ENCODE data around the gene PARD3B.

Gene PARD3B

DNA sequence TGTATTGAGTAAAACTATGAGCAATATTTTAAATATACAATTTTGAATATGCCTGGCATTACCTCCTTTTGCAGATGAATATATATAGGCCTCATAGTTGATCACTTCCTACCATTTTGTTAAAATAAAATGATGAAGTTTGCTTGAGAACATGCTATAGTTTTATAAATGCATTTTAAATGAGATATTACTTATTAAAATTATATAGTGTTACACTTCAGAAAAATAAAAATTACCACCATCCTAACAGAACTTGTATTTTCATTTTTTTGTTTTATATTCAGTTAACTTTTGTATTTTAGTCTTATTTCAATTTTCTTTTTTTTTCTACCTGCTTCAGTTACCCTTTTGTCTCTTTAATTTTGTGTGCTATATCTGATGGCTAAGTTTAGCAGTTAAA lies 426.9 kb downstream of the PARD3B start:
- DNase-seq: no peak

DNA sequence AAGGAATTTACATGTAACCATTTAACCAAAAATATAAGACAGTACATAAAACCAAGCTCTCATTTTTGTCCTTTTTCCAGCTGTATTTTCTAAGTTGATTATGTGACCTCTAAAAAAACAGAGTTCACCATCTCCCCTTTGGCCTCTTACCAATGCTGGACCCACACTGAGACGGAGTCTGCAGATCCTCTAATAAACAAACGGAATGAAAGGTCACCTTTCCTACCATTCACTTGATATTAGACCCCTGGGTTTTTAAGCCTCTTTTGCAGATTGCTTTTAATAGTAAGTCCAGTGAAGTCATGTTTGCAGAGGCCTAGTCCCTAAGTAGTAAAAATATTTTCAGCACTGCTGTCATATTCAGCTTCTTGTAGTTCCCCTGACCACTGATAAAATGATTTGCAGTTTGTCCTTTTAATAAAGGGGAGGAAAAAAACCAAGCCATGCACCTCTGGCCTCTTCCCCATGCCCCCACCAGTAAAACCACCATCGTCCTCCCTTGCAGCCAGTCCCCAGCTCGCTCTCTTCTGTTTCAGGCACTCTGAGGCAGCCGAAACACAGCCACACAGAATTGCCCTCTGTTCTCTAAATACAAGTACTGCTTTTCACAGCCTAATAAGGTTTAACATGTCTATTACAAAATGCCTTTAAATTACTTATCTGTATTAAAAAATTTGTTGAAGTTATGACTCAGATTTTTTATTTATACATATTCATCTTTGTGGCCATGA lies 427.5 kb downstream of the PARD3B start:
- no peak for DNase-seq

DNA sequence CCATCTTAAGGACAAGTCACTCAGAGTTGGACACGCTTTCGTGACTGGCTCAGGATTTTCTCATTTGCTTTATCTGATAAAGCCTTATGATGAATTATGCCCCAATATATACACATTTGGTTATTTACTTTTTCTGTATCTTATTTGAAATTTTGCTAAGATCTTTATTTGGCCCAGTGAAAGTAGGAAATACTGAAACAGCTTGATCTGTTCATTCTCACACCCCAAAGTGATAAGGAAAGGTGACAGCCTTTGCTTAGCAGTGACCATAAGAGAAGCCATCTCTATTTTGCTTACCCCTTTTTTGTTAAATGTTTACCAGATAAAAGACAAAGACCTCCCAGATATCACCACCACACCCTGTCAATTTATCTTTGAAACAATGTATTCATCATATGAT lies 428.3 kb downstream of the PARD3B start:
- no peak for DNase-seq

GRCh38 chr2:204974487-204974886 lies 429.2 kb downstream of the PARD3B start:
- no peak for DNase-seq

DNA sequence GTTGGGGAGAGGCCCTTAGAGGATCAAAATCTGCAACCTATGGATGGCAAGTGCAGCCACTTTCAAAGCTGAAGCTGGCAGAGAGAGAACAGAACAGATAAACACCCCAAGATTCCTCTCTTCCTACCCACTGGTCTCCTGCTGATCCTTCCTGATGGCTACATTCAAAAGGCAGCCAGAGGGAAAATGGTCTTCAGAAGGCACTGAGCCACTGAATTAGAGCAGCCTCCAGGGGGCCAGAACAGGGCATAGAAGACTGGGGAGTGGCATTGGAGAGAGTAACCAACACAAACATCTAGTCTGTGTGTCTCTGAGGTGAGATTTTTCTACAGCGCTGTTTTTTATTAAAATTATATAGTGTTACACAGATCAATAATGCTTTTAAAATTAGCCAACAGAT lies 432.6 kb downstream of the PARD3B start:
- no peak for DNase-seq

- no peak for DNase-seq
Measured at GRCh38 chr2:204982303-204982702, 437.0 kb downstream of the PARD3B start.

GRCh38 chr2:204984518-204984917 lies 439.2 kb downstream of the PARD3B start:
- no peak for DNase-seq

DNA sequence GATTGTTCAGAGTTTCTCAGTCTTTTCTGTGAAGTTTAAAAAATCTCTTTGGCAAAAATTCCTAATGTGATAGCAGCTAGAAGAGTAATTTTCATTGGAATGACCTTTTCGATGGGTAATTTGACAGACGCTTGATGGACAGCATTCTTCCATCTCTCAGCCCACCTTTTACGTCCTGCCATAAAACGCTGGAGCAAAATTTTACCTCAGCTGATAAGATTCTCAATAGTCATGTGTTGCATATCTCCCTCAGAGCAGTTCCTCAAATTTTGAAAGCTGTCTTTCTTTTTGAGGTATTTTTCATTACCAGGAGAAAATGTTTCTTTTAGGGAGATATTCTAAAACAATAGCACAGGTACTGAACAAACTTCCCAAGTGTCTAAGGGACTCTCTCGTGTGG lies 441.4 kb downstream of the PARD3B start:
- DNase-seq: no peak

- DNase-seq: no peak
Measured at GRCh38 chr2:204988836-204989235, 443.6 kb downstream of the PARD3B start.

DNA sequence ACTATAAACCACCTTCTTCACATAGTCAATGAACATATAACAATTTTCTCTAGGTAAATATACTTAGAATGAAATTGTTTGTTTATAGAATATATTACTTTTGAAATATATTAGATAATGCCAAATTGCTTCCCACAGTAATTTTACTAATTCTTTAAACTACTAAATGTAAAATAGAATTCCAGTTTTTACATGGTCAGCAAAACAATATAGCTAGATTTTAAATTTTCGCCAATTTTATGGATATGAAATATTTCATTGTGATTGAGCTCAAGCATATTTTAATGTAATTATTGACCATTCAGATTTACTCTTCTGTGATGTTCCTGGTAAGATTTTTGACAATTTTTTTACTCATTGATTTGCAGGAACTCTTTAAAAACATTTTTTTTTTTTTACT lies 444.6 kb downstream of the PARD3B start:
- no peak for DNase-seq

- no peak for DNase-seq
Measured at GRCh38 chr2:205001300-205001966, 456.2 kb downstream of the PARD3B start.

DNA sequence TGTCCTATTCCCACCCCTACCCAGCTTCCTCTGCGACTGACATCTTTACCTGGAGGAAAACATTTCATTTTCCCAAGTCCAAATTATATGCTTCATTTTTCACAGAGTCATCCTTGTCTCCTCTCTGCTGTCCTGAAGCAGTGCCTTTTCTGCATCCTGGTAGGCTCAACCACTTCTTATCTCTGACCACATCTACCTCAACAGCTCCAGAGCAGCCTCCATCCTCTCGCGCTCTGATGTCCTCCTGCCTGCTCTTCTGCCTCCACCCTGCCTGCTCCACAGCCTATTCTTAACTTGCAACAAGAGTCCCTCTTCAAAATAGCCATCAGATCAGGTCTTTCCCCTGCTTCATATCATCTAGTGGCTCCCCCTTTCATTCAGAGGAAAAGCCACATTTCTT lies 457.1 kb downstream of the PARD3B start:
- no peak for DNase-seq

DNA sequence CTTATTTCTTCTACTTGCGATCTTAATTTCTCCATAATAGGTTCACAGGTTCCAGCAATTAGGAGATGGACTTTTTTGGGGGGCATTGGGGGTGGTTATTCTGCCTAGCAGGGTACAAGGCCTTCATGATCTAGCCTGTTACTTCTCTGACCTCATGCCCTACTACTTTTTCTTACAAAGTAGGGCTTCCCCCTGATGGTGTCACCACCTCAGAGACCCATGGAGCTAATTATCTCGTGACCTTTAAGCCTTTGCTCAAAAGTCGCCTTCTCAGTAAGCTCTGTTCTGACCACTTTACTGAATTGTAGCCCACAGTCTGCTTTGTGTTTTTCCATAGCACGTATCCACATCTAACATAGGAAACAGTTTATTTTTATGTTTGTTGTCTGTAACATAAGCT lies 458.0 kb downstream of the PARD3B start:
- no peak for DNase-seq

- no peak for DNase-seq
Measured at GRCh38 chr2:205010196-205010595, 464.9 kb downstream of the PARD3B start.

- no peak for DNase-seq
Measured at GRCh38 chr2:205011031-205011430, 465.8 kb downstream of the PARD3B start.

- DNase-seq: no peak
Measured at GRCh38 chr2:205012961-205013360, 467.7 kb downstream of the PARD3B start.

- DNase-seq: no peak
Measured at GRCh38 chr2:205013586-205013985, 468.3 kb downstream of the PARD3B start.

GRCh38 chr2:205014201-205014600 lies 468.9 kb downstream of the PARD3B start:
- no peak for DNase-seq

DNA sequence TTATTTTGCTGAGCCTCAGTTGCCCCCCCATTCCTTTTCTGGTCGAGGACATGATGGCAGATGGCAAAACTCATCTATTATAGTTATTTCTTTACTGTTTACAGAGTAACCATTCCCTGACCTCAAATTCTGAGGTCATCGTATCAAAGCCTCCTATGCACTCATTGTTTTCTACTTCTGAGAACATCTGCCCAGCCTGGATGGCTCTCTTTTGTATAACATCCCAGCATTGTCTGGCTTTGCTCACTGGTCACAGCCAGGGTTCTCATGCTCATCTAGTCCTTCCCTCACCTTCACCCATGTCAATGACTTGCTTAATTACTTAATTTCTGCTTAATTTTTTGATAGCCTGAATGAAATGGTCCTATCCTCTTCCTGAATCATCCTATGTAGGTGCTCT lies 472.1 kb downstream of the PARD3B start:
- DNase-seq: no peak

DNA sequence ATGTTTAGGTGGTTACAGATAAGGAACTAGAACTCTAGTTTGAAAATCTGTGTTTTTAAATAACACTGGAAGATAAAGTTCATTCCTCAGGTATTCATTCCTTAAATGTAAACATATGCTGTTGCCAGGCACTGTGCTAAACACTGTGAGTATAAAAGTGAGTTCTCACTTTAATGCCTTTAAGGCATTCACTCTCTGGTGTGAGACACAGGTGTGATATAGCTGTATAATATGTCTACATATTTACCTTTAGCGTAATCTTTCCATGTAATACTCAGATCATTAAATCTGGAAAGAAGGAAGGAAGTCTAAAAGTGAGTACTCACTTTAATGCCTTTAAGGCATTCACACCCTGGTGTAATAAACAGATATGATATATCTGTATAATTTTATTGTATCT lies 472.6 kb downstream of the PARD3B start:
- DNase-seq: no peak

DNA sequence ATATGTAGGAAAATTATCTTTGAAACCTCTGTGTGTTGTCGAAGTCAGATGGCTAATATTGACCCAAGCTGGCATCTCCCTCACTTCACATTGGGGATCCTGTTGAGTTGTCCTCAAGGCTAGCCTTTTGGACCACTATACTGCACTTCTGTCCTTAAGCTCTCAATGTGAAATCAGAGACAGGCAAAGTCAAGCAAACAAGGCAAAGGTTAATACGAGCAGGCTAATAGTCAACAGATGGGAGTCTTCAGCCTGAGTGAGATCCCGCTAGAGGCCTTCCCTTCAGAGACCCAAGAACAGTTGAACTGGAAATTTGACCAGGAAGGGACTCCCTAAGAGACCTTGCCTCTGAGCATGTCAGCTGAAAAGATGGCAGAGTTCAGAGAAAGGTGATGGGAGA lies 475.4 kb downstream of the PARD3B start:
- no peak for DNase-seq

DNA sequence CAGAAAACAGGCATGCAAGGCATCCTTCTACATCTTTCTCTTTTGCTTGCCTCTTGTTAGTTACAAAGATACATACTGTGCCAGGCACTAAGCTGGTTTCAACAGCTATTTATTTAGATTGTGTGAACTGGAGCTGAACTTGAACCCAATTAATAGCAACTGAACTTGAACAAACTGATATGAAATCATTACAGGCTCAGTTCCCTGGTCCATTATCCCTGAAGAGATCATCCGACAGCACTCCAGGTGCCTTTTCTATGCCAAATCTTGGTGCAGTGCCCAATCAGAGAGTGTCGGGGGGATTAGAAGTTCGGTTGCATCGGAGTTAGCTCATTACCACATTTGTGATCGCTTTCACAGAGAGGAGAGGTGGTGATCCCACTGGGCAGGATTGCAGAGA lies 477.6 kb downstream of the PARD3B start:
- no peak for DNase-seq

GRCh38 chr2:205024822-205025518 lies 479.7 kb downstream of the PARD3B start:
- no peak for DNase-seq

- DNase-seq: no peak
Measured at GRCh38 chr2:205025580-205026240, 480.4 kb downstream of the PARD3B start.

Data from SHP77 (cell line).